T follicular helper cell (primary cell): ENCODE results near the gene UNC13B.

Experiments
- DNase-seq: peaks from one replicate; pipeline ENCODE4 v3.0.0-alpha.2; 2020; ENCODE audit warnings: low read depth

Gene UNC13B

DNA sequence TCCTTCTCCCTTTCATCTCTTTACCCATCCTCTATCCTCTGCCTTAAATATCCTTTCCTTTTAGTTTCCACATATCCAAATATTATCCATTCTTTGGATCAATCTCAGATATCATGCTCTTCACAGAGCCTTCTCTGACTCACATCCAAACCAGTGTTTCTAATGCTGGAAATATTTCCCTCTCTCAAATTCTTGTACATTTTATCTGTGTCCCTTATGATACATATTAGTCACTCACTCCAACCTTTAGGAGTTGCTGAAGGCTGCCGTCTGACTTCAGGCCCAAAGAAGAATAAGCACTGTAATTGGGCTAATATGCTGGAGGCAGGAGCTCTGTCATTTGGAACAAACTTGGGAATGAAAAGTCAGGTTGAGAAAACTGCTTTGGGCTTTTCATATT lies 171.7 kb downstream of the UNC13B start:
- DNase-seq, result no peak

DNA sequence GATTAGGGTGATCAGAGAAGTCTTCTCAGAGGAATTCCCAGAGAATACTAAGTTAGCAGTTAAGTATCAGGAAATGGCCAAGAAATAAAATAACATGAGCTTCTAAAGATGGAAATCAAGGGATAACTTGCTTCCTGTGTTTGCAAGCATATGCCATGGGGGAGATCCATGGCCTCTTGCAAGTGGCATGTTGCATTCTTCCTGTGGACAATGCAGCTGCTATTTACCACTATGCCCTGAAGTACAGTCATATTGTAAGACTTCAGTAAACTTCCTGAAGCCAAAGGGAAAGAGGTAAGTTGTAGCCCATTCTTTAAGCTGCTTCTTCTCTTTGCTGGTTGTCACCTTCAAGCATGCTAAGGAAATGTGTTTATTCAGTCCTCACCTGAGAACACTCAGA lies 173.4 kb downstream of the UNC13B start:
- no peak for DNase-seq

DNA sequence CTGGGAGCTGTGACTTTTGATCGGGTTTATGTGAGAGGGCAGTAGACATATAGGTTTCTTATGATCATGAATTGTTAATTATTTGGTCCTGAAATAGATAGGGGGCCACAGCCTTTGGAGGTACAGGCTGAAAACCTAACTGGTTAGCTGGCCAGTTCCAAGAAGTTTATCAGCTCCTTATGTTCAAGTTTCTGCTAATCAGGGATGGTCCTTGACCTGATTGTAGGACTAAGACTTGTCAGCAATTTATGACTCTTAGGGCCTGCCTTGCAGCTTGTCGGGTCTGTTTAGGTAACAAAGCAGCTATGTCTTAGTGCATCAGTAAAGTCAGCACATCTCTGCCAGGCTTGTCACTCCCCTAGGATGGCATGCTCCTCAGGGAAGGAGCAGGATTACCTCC lies 176.3 kb downstream of the UNC13B start:
- no peak for DNase-seq

DNA sequence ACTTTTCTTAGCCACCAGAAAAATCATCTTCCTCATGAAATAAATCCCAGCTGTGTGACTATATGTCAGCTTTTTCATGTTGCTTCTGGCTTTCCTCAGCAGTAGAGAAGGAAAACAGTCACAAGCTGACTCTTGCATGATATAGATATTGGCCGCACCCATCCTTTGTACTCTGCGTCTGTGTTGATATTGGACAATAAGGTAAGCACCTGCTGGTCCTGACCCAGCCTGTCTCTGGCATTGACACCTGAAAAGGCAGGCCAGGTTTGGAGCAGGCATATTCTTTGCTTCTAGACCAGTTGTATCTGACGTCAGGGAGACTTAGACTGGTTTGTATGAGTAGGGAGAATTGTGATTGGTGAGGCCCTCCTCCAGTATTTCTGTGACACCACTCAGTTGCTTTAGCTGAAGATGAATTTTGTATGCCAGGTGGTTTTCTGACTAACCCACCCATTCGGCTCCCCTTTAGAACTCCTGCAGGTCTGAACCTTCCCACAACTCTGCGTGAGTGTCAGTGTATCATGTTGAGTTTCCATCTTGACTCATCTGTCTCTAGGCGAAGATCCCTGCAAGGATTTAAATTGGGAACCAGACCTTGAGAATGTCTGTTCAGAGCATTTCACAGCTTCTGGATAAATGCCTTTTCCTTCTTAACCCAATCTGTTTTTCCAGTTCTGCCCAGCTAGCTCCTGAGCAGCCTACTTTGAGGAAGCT lies 176.9 kb downstream of the UNC13B start:
- DNase-seq, result no peak

DNA sequence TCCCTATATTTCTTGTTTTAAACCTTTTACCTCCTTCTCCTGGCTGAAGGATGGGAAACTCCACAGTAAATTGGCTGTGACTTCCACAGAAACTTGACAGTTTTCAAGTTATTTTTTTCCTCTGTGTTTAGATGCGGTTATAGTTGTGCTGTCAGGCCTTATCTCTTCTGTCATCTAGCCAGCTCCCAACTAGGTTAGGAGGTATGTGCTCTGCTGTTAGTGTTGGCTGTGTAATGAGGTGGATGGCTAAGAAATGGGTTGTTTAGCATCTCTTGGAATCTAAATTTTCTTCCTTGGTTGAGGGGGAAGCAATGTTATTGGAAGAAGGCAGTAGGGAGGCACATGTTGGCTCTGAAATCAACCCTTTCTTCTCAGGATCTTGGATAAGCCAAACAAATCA lies 178.2 kb downstream of the UNC13B start:
- no peak for DNase-seq

DNA sequence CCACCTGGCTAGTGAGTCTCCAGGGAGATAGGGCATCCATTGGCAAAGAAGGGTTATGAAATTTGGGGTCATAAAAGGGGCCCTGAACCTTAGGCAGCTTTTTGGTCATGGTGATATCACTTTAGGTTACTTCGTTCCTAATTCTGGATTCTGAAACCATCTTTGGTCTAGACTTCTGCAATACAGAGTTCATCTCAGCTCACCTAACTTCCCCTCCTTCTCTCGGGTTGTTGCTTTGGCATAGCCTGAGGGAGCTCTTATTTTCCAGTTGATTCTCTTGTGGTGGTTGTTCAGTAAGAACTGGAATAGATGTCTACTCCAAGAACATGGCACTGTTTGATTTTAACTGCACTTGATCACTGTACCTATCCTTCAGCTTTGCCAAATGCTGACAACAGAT lies 179.2 kb downstream of the UNC13B start:
- DNase-seq, result no peak

DNA sequence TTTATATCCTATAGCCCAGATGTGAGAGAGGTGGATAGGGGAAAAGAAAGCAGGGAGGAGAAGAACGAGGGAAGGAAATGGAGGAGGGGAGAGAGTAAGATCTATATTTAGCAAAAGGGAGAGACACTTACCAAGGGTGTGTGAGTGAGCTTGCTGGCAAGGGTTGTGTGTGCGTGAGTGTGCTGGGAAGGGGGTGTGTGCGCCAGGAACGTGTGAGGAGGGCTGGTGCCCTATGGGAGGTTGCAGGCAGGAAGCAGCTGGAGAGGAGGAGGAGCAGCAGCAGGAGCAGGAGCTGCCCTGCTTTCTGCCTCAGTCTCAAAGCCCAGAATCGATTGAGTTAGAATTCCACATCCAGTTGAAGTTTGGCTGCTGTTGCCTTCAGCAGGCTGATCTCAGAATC lies 179.8 kb downstream of the UNC13B start:
- DNase-seq, result no peak

DNA sequence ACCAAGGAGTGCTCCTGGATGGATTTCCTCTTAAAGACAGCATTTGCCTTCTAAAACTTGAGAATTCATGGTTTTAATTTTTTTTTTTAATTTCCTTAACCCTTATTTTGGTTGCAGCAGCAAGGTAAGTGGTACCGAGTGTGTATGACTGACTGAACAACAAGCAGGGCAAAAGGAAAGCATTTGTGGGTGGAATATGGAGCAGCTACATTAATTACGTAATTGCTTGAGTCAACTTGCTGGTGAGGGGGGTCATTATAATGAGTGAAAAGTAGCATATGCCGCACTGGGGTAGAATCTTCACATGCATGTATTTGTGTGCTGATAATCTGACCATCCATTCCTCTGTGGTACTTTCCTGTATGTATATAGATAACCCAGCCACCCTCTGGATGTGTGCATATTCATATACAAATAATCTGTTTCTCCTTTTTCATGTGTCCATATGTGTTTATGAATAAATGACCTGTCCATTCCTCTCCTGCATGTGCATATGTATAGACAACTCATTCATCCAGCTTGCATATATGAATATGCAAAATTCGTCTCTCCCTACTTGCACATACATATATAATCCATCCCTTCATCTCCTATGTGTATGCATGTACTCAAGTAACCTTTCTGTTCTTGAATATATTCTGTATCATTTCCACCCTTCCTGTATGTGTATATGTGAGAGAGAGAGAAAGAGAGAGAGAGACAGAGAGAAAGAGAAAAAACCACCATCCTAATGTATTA lies 180.6 kb downstream of the UNC13B start:
- no peak for DNase-seq

DNA sequence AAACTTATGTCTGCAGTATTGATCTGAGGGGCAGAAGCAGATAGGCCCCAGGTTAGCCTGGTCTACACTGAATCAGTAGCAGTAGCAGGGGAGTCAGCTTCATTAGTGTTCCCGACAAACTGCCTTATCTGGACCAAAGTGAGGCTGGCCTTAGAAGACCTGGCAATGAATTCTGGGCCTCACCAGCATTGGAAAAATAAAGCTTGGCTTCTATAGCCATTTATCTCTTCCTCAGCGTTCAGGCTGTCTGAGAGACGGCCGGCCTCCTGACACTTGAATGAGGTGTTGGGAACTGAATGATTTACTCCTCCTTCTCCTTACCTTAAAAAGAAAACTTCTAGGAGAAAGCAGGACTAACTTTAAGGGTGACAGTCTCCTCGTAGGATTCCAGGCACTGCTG lies 186.3 kb downstream of the UNC13B start:
- DNase-seq, result no peak

DNA sequence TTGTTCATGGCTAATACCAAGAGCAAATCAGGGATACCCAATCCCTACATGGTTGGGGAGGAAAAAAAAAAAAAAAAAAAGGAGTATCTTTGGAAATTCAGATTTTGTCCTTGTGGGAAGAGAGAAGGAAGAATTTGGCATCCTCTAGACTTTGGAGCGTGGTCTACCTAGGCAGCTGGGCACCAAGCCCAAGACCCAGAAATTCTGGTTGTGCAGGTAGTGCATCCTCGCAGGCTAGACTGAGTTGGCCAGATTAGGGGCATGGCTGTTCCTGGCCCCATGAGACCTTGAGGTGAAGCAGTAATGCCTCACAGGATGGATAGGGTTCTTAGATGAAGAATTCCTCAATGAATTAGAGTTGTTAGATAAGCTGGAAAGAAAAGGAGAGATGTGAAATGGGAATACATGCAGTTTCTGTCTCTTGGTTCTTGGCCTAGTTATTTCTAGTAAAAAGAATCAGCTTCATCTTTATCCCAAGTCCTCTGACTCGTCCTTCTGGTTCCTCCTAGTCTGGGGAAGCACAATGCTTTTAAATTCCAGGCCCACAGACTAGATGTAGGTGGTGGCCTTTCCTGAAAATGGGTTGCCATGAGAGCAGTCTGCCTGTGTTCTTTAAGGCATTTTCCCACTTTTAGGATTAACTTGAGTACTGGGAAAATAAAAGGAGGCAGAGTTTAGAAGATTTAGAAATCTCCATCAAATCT lies 187.6 kb downstream of the UNC13B start:
- DNase-seq, result no peak

DNA sequence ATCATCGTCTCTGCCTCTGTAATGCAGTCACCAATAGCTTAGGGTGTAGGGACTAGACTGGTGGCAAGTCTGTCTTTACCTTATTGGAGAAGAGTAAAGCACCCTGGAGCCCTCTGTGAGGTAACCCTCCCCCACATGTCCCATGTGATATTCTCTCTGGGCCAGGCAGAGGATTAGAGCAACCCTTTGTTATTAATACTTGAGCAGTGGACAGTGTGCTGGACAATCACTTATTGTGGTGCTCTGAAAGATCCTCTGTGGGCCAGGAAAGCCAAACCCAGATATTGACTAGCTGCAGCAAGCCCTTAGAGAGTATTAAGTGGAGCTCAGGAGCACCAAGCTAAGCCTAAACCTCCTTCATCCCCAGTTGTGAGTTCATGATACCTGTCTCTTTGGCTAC lies 188.4 kb downstream of the UNC13B start:
- DNase-seq, result no peak

DNA sequence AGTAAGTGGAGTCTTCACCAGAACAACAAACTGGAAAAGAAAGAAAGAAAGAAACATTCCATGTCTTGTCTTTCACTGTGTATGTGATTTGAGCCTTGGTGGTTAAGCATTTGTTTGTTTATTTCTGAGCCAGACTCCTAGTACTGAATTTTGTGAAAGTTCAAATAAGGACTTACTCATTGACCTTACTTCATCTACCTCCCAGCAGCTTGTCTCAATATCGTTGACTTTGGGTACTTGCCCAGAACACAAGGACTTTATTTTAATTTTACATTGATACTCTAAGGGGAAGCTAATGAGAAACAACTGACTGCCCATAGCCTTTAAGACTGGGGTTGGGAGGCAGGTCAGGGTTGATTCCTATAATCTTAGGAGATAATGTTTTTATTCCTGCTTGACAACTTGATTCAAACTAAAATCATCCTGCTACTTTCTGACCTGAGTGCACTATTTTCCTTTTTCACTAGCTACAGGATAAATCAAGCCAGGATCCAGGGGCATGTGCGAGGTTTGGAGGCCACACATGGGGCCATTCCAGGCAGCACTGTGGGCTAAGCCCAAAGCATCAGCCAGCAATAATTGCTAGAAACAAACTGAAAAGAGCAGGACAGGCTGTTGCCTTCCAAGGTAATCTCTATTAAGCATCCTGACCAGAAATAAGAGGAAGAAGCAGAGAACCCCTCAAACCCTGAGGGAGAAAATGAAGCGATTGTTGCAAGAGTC lies 189.2 kb downstream of the UNC13B start:
- no peak for DNase-seq

DNA sequence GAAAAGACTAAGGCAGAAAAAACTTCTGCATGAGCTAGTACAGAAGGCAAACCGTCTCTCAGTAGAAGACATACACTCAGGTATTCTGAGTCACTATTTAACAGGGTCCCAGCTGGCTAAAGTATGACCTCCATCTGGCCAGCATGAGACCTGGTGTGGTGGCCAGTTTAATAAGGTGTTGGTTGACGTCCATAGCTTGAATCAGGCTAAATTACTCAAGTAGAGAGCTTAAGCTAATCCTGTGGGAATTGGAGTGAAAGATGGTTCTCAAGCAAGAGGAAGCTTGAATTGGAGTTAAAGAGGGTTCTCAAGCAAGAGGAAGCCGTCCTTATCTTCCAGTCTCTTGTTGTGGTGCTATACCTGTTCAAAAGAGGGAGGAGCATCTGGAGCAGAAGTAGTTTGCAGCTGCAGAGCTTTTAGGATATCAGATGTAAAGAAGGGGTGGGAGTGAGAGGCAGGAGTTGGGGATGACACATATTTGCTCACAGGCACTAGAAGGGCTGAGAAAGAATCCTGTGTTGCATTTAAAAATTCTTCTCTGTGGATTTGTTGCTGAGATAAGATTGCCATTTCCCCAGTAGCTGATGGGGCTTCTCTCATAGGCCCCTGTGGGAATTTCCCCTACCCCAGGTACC lies 192.0 kb downstream of the UNC13B start:
- no peak for DNase-seq

DNA sequence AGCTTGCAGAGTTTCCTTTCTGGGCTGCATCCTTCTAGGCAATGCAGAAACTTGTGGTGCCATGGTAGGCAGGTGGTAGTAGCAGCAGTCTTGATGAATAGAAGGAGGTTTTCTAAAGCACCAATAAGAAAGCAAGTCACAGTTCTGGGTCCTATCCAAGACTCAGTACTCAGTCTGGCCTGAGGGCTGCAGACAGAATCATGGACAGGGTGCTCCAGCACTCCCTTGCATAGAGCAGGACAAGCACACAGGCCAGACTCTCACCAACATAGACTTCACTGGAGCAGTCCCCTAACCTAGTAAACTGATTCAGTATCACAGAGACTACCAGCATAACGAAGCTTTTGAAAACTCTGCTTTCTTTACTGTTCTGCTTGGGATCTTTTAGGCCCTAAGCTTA lies 194.1 kb downstream of the UNC13B start:
- DNase-seq, result no peak

DNA sequence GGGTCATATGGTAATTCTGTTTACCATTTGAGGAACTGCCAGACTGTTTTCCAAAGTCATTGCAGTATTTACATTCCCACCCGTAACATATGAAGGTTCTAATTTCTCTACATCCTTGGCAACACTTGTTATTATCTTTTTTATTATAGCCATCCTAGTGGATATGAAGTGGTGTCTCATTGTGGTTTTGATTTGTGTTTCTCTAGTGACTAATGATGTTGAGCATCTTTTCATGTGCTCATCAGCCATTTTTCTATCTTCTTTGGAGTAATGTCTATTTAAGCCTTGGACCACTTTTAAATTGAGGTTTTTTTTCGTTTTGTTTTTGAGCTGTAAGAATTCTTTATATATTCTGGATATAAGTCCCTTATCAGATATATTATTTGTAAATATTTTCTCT lies 195.3 kb downstream of the UNC13B start:
- no peak for DNase-seq

DNA sequence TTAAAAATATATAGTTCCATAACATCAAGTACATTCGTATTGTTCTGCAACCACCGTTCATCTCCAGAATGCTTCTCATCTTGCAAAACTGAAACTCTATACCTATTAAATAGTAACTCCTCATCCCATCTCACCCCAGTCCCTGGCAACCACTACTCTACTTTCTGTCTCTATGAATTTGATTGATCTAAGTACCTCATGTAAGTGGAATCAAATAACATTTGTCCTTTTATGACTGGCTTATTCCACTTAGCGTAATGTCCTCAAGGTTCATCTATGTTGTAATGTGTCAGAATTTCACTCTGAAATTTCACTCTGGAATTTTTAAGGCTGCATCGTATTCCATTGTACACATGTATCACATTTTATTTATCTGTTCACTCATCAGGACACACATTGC lies 196.0 kb downstream of the UNC13B start:
- no peak for DNase-seq

DNA sequence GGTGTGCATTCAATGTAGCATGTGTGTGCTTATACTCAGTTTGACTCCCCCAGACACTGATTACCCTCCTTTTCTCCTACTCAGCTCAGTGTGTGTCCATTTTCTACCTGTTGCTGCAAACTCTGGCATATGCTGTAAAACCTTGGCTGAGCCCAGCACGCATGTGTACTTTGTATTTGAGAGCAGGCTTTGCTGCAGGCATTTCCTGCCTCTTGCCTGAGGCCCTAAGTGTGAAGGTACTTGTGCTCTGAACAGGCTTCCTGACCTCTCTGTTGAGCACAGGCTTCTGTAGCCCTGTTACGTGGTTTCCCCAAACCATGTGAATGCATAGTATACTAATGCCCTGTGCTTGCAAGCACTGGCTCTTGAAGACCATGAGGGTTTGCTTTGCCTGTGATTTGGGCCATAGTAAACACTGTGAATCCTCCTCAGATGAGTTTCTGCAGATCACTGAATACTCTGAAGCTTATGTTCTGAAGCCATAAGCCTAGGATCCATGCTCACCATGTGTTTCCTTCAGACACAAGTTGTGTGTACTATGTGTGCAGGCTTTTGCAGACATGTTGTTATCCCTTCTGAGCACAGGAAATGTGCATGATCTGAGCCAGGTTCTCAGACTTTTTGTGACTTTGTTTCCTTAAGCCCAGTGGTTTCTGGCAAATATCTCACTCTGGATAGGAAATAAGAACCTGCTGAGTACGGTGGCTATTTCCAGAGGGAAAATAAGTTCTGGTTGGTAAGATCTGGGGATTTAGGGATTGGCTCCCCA lies 203.2 kb downstream of the UNC13B start:
- no peak for DNase-seq

DNA sequence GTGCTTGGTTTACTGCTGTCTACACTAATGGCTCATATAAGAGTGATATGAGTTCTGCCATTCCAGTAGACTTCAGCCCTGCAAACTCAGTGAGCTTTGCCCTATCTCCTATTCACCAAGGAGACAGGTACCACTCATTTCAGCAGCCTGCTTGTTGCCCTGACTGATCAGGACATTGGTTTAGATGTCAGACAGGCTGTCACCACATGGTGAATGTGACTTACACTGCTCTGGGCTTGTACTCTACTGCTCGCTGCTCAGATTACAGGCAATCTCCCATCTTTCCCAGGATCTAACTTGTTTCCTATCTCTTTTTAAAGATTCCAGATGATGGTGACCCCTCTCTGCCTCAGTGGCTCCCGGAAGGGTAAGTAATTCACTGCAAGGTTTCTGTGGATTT lies 204.8 kb downstream of the UNC13B start:
- no peak for DNase-seq

DNA sequence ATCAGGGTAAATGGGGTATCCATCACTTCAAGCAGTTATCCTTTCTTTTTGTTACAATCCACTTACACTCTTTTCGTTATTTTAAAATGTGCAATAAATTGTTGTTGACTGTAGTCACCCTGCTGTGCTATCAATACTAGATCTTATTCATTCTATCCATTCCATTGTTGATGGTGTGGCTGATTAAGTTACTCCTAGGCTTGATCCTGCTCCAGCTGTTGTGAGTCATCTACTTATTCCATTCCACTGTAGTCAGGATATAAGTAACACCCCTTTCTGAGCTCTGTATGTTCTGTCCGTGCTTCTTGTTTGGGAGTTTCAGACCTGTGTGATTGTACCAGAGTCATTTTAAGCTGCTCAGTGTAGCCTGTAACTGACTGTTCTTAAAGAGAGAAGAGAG lies 205.6 kb downstream of the UNC13B start:
- DNase-seq, result no peak

DNA sequence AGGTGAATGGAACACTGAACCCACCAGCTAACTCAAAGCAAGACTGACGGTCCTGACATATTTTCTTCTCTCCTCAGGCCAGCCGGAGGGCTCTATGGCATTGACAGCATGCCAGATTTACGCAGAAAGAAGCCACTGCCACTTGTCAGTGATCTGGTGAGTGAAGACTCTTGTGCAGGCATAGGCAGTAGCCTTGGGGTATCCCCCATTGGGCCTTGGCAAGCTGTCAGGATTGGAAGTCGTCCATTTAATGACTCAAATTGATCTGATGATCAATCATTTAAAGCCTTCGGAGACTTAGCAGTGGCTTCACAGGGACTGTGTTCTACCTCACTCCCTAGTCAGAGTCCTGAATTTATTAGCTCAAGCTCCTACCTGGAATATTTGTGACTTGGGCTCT lies 208.4 kb downstream of the UNC13B start:
- no peak for DNase-seq

DNA sequence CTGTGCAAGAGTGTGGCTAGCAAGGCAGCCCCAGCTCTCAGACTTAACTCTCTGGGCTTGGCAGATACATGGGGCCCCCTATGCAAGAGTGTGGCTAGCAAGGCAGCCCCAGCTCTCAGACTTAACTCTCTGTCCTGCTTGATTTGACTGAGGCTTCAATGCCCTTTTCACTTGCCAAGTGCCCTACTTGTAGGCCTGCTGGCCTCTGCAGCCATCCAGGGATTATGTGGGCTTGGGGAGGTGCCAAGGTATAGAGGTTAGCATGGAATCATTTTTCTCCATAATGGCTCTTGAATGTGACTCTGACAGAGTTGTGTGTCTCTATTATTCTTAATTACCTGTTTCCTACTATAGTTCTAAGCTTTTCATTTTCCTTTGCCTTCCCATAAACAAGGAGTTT lies 212.6 kb downstream of the UNC13B start:
- DNase-seq, result no peak
